ENCODE measurements around the gene GMEB2.
"Not testable (repeated sequence)": the region's sequence is repeated elsewhere in the genome, so short reads cannot be mapped to it uniquely, and the experiment has no call there.

GMEB2 gene

GRCh38 chr20:63663332-63664066, 36.6 kb upstream of the GMEB2 start:
- H3K27me3 ChIP-seq (ENCODE audit: control insufficient read depth, insufficient read depth, low read length) = no peaks in the 10 kb centered on the region
- H3K4me1 ChIP-seq (ENCODE audit: control insufficient read depth, insufficient read depth, low read length) = no peaks in the 10 kb centered on the region
- H3K36me3 ChIP-seq (ENCODE audit: control insufficient read depth, insufficient read depth, low read length) = peaks cover 47% of the 10 kb centered on the region
- no peak overlapping the region for H3K9ac ChIP-seq (ENCODE audit: low read depth, low read length)
- H3K4me3 ChIP-seq (ENCODE audit: low read depth, low read length) = no peak overlapping the region
- H3K9me3 ChIP-seq (ENCODE audit: control insufficient read depth, insufficient read depth, low read length) = no peaks in the 10 kb centered on the region

DNA sequence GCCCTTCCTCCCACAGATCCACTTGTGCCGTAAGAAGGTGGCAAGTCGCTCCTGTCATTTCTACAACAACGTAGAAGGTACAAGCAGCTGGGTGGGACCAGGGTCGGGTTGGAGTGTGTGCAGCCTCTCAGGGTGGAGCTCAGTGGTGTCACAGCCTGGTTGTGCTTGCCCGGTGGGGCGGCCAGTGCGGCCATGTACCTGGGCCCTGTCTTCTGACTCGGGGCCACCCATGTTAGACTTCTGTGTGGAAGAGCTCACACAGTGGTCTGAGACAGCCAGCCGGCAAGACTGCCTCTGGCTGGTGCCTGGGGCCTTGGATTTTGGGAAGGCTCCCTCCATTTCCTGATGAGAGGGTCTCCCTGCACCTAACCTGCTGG, 35.9 kb upstream of the GMEB2 start:
- Histone ChIP-seq H3K27me3 (ENCODE audit: control insufficient read depth, insufficient read depth, low read length) (no peaks in the 10 kb centered on the region), H3K36me3 (ENCODE audit: control insufficient read depth, insufficient read depth, low read length) (peaks cover 43% of the 10 kb centered on the region), H3K9ac (ENCODE audit: low read depth, low read length) (no peak overlapping the region)

GRCh38 chr20:63661959-63662812, 35.3 kb upstream of the GMEB2 start:
- Histone ChIP-seq H3K4me1 (ENCODE audit: control insufficient read depth, insufficient read depth, low read length) (no peaks in the 10 kb centered on the region), H3K9me3 (ENCODE audit: control insufficient read depth, insufficient read depth, low read length) (no peaks in the 10 kb centered on the region), H3K4me3 (ENCODE audit: low read depth, low read length) (no peak overlapping the region), H3K27me3 (ENCODE audit: control insufficient read depth, insufficient read depth, low read length) (no peaks in the 10 kb centered on the region), H3K36me3 (ENCODE audit: control insufficient read depth, insufficient read depth, low read length) (peaks cover 38% of the 10 kb centered on the region), H3K9ac (ENCODE audit: low read depth, low read length) (no peak overlapping the region)

More for the DNA sequence above, 35.9 kb upstream of the GMEB2 start:
- H3K9me3 ChIP-seq (ENCODE audit: control insufficient read depth, insufficient read depth, low read length) = no peaks in the 10 kb centered on the region
- H3K4me3 ChIP-seq (ENCODE audit: low read depth, low read length) = no peak overlapping the region
- no peaks in the 10 kb centered on the region for H3K4me1 ChIP-seq (ENCODE audit: control insufficient read depth, insufficient read depth, low read length)

GRCh38 chr20:63661108-63661507, 34.2 kb upstream of the GMEB2 start:
- no peak overlapping the region for H3K9ac ChIP-seq (ENCODE audit: low read depth, low read length)
- no peak overlapping the region for H3K4me3 ChIP-seq (ENCODE audit: low read depth, low read length)
- peaks cover 35% of the 10 kb centered on the region for H3K36me3 ChIP-seq (ENCODE audit: control insufficient read depth, insufficient read depth, low read length)
- no peaks in the 10 kb centered on the region for H3K4me1 ChIP-seq (ENCODE audit: control insufficient read depth, insufficient read depth, low read length)
- no peaks in the 10 kb centered on the region for H3K27me3 ChIP-seq (ENCODE audit: control insufficient read depth, insufficient read depth, low read length)
- no peaks in the 10 kb centered on the region for H3K9me3 ChIP-seq (ENCODE audit: control insufficient read depth, insufficient read depth, low read length)

DNA sequence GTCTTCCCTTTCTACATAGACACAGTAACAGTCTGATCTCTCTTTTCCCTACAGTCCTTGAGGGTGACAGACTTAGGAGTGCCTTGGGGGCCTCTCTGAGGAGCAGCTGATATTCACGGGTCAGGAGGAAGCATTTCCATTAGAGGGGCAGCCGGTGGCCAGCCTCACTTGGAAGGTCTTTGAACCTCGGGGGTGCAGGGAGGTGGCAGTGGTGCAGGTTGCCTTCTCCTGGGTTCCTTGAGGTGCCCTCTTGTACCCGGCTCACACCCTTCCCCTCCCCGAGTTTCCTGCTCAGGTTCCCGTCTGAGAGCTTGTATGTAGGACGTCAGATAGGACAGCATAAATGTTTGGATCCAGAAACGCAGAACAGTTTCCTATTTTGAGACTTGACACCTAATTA, 33.7 kb upstream of the GMEB2 start:
- Histone ChIP-seq H3K27me3 (ENCODE audit: control insufficient read depth, insufficient read depth, low read length) (no peaks in the 10 kb centered on the region), H3K9me3 (ENCODE audit: control insufficient read depth, insufficient read depth, low read length) (no peaks in the 10 kb centered on the region), H3K9ac (ENCODE audit: low read depth, low read length) (no peak overlapping the region), H3K36me3 (ENCODE audit: control insufficient read depth, insufficient read depth, low read length) (peaks cover 32% of the 10 kb centered on the region), H3K4me1 (ENCODE audit: control insufficient read depth, insufficient read depth, low read length) (no peaks in the 10 kb centered on the region), H3K4me3 (ENCODE audit: low read depth, low read length) (no peak overlapping the region)

DNA sequence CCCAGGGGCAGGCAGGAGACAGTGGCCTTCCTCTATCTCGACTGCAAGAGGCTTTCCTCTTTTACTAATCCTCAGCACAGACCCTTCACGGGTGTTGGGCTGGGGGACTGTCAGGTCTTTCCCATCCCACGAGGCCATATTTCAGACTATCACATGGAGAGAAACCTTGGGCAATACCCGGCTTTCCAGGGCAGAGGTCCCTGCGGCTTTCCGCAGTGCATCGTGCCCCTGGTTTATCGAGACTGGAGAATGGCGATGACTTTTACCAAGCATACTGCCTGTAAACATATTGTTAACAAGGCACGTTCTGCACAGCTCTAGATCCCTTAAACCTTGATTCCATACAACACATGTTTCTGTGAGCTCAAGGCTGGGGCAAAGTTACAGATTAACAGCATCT, 33.3 kb upstream of the GMEB2 start:
- not testable (repeated sequence) for H3K4me3 ChIP-seq (ENCODE audit: low read depth, low read length); H3K4me1 ChIP-seq (ENCODE audit: control insufficient read depth, insufficient read depth, low read length); H3K27me3 ChIP-seq (ENCODE audit: control insufficient read depth, insufficient read depth, low read length); H3K9ac ChIP-seq (ENCODE audit: low read depth, low read length); H3K9me3 ChIP-seq (ENCODE audit: control insufficient read depth, insufficient read depth, low read length)
- peaks cover 31% of the 10 kb centered on the region for H3K36me3 ChIP-seq (ENCODE audit: control insufficient read depth, insufficient read depth, low read length)

GRCh38 chr20:63659370-63659769, 32.5 kb upstream of the GMEB2 start:
- H3K27me3 ChIP-seq (ENCODE audit: control insufficient read depth, insufficient read depth, low read length) = no peaks in the 10 kb centered on the region
- H3K9me3 ChIP-seq (ENCODE audit: control insufficient read depth, insufficient read depth, low read length) = no peaks in the 10 kb centered on the region
- H3K4me3 ChIP-seq (ENCODE audit: low read depth, low read length) = peak overlapping the region; percentile 80
- peaks cover 31% of the 10 kb centered on the region for H3K36me3 ChIP-seq (ENCODE audit: control insufficient read depth, insufficient read depth, low read length)
- H3K4me1 ChIP-seq (ENCODE audit: control insufficient read depth, insufficient read depth, low read length) = no peaks in the 10 kb centered on the region
- no peak overlapping the region for H3K9ac ChIP-seq (ENCODE audit: low read depth, low read length)

DNA sequence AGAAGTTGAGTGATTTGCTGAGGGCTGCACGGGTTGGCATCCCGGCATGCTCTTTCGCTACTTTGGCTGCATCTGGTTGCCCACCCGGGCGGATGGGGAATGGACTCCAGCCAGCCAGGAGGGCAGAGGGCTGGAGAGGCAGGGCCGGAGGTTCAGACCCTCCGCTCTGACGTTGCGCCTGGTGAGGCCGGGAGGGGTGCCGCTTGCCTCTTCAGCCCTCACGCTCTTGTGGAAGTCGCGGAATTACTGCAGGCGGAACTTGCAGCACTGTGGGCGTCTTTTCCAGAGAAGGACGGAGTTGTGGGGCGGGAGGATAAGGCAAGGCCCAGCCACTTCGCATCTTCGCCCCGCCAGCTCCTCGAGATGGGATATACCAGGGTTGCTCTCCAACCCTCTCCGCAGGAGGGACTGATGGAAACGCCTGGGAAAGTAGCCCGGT, 31.9 kb upstream of the GMEB2 start:
- H3K36me3 ChIP-seq (ENCODE audit: control insufficient read depth, insufficient read depth, low read length) = peaks cover 27% of the 10 kb centered on the region
- no peaks in the 10 kb centered on the region for H3K27me3 ChIP-seq (ENCODE audit: control insufficient read depth, insufficient read depth, low read length)
- H3K4me3 ChIP-seq (ENCODE audit: low read depth, low read length) = peak overlapping the region; percentile 80
- no peaks in the 10 kb centered on the region for H3K9me3 ChIP-seq (ENCODE audit: control insufficient read depth, insufficient read depth, low read length)
- peaks cover 4% of the 10 kb centered on the region for H3K4me1 ChIP-seq (ENCODE audit: control insufficient read depth, insufficient read depth, low read length)
- H3K9ac ChIP-seq (ENCODE audit: low read depth, low read length) = peak overlapping the region; percentile 66

DNA sequence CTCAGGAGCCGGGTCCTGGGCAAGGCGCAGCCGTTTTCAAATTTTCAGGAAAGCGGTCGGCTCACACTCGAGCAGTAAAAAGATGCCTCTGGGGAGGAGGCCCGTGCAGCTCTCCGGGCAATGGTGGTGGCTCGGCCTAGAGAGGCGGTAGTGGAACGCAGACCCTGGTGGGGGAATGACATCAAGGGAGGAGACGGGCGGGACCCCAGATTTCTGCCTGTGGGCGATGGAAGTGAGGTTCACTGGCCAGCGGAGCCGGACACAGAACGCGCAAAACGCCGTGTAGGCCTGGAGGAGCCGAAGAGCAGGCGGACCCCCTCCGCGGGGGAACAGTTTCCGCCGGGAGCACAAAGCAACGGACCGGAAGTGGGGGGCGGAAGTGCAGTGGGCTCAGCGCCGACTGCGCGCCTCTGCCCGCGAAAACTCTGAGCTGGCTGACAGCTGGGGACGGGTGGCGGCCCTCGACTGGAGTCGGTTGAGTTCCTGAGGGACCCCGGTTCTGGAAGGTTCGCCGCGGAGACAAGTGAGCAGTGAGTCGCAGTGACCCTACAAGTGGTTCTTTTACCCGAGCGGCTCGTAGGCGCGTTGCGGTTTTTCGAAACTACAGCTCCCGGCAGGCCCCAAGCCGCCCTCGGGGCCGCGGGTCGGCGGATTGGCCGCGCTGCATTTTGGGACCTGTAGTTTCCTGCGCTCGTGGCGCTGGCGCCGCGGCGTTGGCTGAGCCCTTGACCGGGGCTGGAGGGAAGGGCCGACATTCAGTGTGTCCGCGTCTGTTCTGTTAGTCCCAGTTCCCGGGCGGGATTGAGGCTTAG, 31.2 kb upstream of the GMEB2 start, which contains the start of gene RTEL1:
RTEL1 (plus strand) TSS at position 376 of the 812 bp plus-strand sequence. CDS start 1,091 bp downstream, outside the sequence.
- peak within 1 kb of the TSS; percentile 73 for H3K9ac ChIP-seq (ENCODE audit: low read depth, low read length)
- H3K4me1 ChIP-seq (ENCODE audit: control insufficient read depth, insufficient read depth, low read length) = peaks cover 4% of the 10 kb centered on the region

GRCh38 chr20:63657260-63657936, 30.5 kb upstream of the GMEB2 start:
- Histone ChIP-seq H3K9ac (ENCODE audit: low read depth, low read length) (peak overlapping the region; percentile 73), H3K9me3 (ENCODE audit: control insufficient read depth, insufficient read depth, low read length) (no peaks in the 10 kb centered on the region), H3K4me1 (ENCODE audit: control insufficient read depth, insufficient read depth, low read length) (peaks cover 4% of the 10 kb centered on the region), H3K36me3 (ENCODE audit: control insufficient read depth, insufficient read depth, low read length) (peaks cover 14% of the 10 kb centered on the region), H3K4me3 (ENCODE audit: low read depth, low read length) (peak overlapping the region; percentile 80), H3K27me3 (ENCODE audit: control insufficient read depth, insufficient read depth, low read length) (no peaks in the 10 kb centered on the region)

More for the DNA sequence above, 31.2 kb upstream of the GMEB2 start, which contains the start of gene RTEL1:
- Histone ChIP-seq H3K36me3 (ENCODE audit: control insufficient read depth, insufficient read depth, low read length) (peaks cover 21% of the 10 kb centered on the region), H3K4me3 (ENCODE audit: low read depth, low read length) (peak within 1 kb of the TSS; percentile 80), H3K27me3 (ENCODE audit: control insufficient read depth, insufficient read depth, low read length) (no peaks in the 10 kb centered on the region), H3K9me3 (ENCODE audit: control insufficient read depth, insufficient read depth, low read length) (no peaks in the 10 kb centered on the region)

GRCh38 chr20:63656451-63656850, 29.6 kb upstream of the GMEB2 start:
- H3K27me3 ChIP-seq (ENCODE audit: control insufficient read depth, insufficient read depth, low read length) = peaks cover 3% of the 10 kb centered on the region
- H3K9ac ChIP-seq (ENCODE audit: low read depth, low read length) = no peak overlapping the region
- H3K9me3 ChIP-seq (ENCODE audit: control insufficient read depth, insufficient read depth, low read length) = no peaks in the 10 kb centered on the region
- peaks cover 6% of the 10 kb centered on the region for H3K36me3 ChIP-seq (ENCODE audit: control insufficient read depth, insufficient read depth, low read length)
- H3K4me1 ChIP-seq (ENCODE audit: control insufficient read depth, insufficient read depth, low read length) = peaks cover 4% of the 10 kb centered on the region
- no peak overlapping the region for H3K4me3 ChIP-seq (ENCODE audit: low read depth, low read length)

Measured in iPS-15b (cell line).